Mammary epithelial cell (primary cell): Measurements from ENCODE around the gene RRP1.

ENCODE experiments used
- EZH2 ChIP-seq: IDR thresholded peaks from 2 replicates; pipeline ENCODE4 v1.6.1; 2012; ENCODE audit warnings: low read length, inconsistent platforms, borderline replicate concordance
- TF ChIP-seq, protein P1 (sequence below), 2 donors: IDR thresholded peaks in 1 of 2; conservative IDR thresholded peaks in 1 of 2; 2 replicates each; pipeline ENCODE4 v1.5.1; 2011 to 2012; ENCODE audit warnings: inconsistent platforms in 2 of 2, low read length in 2 of 2, mild to moderate bottlenecking in 2 of 2, control low read depth in 1 of 2, low read depth in 1 of 2; ENCODE audit not compliant: insufficient read depth in 1 of 2; ENCODE audit errors: extremely low read depth in 1 of 2

DNA sequence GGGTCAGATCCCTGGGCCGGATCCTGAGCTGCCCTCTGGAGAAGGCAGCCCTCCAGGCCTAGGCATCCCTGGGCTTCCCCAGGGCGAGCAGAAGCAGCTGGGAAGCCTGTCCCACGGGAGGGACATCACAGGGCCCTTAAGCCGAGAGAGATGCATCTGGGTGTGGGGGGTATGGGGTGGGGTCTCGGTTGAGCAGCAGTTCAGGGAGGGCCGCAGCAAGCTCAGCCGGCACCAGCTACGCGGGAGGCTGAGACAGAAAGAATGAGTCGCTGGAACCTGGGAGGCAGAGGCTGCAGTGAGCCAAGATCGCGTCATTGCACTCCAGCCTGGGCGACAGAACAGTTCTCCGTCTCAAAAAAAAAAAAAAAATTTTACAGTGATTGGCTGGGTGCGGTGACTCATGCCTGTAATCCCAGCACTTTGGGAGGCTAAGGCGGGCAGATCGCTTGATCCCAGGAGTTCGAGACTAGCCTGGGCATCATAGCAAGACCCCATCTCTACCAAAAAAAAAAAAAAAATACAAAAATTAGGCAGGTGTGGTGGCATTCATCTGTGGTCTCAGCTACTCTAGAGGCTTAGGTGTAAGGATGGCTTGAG lies 37.7 kb downstream of the RRP1 start:
- TF ChIP-seq, protein P1, sequence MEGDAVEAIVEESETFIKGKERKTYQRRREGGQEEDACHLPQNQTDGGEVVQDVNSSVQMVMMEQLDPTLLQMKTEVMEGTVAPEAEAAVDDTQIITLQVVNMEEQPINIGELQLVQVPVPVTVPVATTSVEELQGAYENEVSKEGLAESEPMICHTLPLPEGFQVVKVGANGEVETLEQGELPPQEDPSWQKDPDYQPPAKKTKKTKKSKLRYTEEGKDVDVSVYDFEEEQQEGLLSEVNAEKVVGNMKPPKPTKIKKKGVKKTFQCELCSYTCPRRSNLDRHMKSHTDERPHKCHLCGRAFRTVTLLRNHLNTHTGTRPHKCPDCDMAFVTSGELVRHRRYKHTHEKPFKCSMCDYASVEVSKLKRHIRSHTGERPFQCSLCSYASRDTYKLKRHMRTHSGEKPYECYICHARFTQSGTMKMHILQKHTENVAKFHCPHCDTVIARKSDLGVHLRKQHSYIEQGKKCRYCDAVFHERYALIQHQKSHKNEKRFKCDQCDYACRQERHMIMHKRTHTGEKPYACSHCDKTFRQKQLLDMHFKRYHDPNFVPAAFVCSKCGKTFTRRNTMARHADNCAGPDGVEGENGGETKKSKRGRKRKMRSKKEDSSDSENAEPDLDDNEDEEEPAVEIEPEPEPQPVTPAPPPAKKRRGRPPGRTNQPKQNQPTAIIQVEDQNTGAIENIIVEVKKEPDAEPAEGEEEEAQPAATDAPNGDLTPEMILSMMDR (conservative IDR thresholded peaks at IDR 0.05 in 1 of 2, IDR thresholded peaks at IDR 0.05 in 1 of 2; ENCODE audit: extremely low read depth in 1 of 2, insufficient read depth in 1 of 2, low read depth in 1 of 2, low read length in 2 of 2), result no peak
- no peak for TF ChIP-seq EZH2
